ENCODE results near the gene TRAF3IP1.
"Not testable (repeated sequence)": the region's sequence is repeated elsewhere in the genome, so short reads cannot be mapped to it uniquely, and the experiment has no call there.

TRAF3IP1 gene

DNA sequence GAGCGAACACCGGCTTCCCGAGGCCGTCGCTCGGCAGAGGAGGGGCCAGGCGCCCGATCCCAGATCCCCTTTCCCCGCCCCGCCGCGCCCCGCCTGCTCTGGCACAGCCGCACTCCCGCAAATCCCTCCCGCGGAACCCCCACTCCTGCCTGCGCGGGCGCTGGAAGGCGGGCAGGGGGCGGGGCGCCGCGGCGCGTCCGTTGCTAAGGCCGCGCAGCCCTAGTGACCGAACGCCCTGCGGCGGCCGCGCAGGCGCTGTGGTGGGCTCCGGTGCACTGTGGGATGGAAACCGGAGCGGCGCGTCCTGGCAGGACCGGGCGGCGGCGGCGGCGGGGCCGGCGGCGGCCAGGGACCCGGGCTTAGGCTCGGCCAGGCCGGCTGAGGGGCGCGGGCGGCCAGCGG is at the start of gene TRAF3IP1:
TRAF3IP1 (plus strand) TSS at position 273 of the 402 bp plus-strand sequence. CDS start 145 bp downstream, outside the sequence.
- DNase-seq (ENCODE audit: insufficient read length, low spot score) (peak; percentile 99), FAIRE-seq (peak; percentile 60)

DNA sequence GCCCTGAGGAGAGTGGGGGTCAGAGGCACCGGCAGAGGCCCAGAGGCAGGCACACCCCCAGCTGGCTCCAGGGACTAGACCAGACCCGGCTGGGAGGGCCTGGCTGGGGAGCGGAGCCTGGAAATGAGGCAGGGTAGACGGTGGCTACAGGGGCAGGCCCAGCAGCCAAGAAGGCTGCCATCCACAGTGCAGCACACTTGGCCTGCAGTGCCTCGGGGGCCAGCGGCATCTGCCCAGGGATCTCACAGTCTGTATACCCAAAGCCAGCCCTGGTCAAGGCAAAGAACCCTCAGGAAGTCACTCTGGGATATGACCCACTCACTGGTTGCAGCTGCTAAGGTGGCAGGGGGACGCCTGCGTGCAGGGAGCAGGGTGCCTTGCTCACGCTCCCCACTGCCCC is 49.7 kb upstream of the TRAF3IP1 start:
- FAIRE-seq (no peak), DNase-seq (ENCODE audit: insufficient read length, low spot score) (no peak)

DNA sequence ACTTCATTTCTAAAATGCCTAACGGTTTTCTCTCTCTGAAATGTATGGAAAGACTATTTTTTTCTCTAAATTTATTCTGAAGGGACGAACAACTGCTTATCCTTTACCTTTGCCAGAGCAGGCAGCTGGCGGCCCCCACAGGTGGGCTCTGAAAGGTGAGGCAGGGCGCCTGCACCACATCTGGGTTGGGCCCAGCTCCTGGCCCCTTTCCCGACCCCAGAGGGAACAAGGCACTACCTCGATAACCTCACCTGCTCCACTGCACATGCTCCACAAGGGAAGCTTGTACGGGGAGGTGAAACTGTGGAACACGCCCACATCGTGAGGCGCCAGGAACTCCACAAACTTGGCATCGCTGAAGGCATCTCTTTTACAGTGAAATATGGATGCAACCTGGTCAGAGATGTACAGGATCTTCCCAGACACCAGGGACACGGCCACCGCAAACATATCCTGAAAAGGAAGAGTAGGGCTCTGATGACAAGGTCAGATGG is 49.2 kb upstream of the TRAF3IP1 start:
- no peak for FAIRE-seq
- DNase-seq (ENCODE audit: insufficient read length, low spot score): no peak

- FAIRE-seq; DNase-seq (ENCODE audit: insufficient read length, low spot score): not testable (repeated sequence)
Observed at GRCh38 chr2:238271686-238272085, 48.6 kb upstream of the TRAF3IP1 start.

DNA sequence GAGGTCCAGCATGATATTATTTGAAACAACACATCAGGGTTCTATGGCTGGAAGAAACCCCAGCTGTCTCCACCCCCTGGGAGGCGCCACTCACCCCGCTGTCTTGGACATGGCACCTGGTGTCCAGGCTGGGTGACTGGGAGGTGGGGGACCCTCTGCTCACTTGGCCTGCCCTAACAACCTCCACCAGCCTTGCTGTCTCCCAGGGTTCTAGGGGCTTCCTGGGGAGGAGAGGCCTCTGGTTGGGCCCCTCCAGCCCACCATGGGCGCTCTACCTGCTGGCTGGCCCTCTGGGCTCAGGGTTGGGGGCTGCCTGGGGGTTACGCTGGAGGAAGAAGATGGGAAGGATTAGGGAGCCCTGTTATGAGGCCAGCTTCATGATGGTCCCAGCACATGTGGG is 48.2 kb upstream of the TRAF3IP1 start:
- no peak for DNase-seq (ENCODE audit: insufficient read length, low spot score)
- FAIRE-seq: no peak

- FAIRE-seq; DNase-seq (ENCODE audit: insufficient read length, low spot score): not testable (repeated sequence)
Observed at GRCh38 chr2:238273433-238273832, 46.9 kb upstream of the TRAF3IP1 start.

DNA sequence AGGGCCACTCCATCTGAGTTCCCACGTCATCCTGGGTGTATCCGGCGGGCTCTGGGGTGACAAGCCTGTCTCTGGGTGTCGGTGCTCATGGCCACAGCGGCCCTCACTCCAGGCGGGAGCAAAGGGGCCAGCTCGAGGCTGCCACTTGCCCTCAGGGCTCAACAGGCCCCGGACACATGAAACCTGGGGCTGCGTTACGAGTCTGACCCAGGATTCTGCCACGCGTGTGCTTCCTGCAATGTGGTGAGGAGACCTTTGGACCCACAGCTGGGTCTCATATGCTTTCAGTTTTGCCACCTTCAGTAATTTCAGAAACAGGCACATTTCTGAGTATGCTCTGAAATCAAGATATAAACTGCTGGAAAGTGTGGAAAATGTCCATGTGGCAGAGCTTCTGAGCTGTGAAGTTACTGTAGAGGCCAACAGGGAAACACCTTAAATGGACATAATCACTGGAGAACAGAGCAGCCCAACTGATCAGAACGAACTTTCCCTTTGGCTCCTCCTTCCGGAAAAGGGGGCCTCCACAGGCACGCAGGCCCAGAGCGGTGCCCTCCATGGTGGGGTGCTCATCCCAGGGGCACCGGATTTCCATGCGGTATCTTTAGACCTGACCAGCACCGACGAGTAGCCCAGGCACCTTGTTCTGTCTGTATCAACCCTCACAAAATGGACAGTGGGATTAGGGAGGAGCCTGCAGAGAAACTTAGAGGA is 46.0 kb upstream of the TRAF3IP1 start:
- DNase-seq (ENCODE audit: insufficient read length, low spot score) (no peak), FAIRE-seq (no peak)

- DNase-seq (ENCODE audit: insufficient read length, low spot score) (no peak), FAIRE-seq (no peak)
Observed at GRCh38 chr2:238277695-238278094, 42.6 kb upstream of the TRAF3IP1 start.

GRCh38 chr2:238278626-238279323 is 41.5 kb upstream of the TRAF3IP1 start:
- no peak for DNase-seq (ENCODE audit: insufficient read length, low spot score)
- no peak for FAIRE-seq

GRCh38 chr2:238279324-238279682 is 41.0 kb upstream of the TRAF3IP1 start:
- no peak for DNase-seq (ENCODE audit: insufficient read length, low spot score)
- FAIRE-seq: no peak

- DNase-seq (ENCODE audit: insufficient read length, low spot score) (no peak), FAIRE-seq (no peak)
Observed at GRCh38 chr2:238280083-238280825, 40.1 kb upstream of the TRAF3IP1 start.

DNA sequence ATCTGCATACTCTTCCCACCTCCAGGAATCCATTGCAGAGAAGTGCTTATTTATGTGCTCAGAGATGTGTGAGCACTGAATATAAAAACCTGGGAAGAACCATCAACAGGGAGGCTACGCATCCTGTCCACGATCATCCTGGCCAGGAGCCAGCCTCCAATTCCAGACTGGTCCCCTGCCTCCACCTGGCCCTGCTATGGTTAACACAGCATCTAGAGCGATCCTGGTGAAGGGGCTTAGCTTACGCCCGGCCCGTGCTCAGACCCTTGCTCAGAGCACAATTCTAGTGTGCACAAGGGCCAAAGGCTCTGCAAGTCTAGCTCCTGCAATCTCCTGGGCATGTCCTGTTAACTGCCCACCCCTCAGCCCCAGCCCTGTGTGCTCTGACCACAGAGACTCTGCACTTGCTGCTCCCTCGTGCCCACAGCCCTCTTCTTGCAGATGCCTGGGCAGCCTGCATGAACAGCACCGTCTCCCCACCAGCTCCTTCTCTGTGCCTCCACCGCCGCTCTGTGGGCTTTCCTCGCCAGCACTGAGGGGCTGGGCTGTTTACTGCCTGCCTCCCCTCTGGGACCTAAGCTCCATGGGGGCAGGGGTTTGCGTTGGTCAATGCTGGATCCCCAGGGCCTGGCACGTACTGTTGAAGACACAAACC is 38.4 kb upstream of the TRAF3IP1 start:
- no peak for DNase-seq (ENCODE audit: insufficient read length, low spot score)
- no peak for FAIRE-seq

GRCh38 chr2:238282861-238283738 is 37.2 kb upstream of the TRAF3IP1 start:
- FAIRE-seq: no peak

GRCh38 chr2:238284802-238285515 is 35.4 kb upstream of the TRAF3IP1 start:
- FAIRE-seq (no peak), DNase-seq (ENCODE audit: insufficient read length, low spot score) (no peak)

More at GRCh38 chr2:238282861-238283738, 37.2 kb upstream of the TRAF3IP1 start:
- DNase-seq (ENCODE audit: insufficient read length, low spot score): no peak

DNA sequence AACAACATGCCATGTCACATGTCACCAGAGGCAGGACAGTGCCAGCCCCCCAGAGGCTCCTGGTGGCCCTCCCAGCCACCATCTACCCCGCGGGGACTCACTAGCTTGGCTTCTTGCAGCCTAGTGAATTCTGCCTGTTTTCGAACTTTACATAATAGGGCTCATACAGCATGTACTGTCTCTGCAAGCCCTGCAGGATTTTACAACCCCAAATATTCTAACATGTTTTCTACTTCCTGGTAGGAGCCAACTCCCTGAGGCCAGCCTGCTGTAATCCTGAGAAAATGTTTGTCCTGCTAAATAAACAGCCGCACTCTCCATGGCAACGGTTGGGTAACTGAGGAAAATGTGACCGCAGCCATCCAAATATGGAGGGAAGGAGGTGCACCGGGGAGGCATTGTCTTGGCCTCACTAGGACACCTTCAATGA is 34.6 kb upstream of the TRAF3IP1 start:
- no peak for FAIRE-seq
- DNase-seq (ENCODE audit: insufficient read length, low spot score): no peak

DNA sequence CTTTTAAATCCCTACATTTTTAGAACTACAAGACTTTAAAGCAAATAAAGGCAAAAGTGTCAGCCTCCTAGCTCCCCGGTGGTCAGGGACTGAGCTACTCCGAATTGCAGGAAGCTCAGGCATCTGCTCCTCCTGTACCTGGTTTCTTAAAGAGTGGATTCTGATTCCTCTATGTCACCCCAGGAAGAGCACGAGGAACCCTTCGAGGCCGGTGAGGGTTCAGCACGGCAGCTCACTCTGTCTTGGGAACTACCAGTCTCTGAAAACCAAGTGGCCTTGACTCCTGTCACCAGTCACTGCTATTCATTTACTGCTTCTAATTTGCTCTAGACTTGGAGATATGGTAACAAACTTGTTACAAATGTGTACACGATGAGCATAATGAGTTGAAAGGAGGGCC is 34.2 kb upstream of the TRAF3IP1 start:
- DNase-seq (ENCODE audit: insufficient read length, low spot score): no peak
- no peak for FAIRE-seq

DNA sequence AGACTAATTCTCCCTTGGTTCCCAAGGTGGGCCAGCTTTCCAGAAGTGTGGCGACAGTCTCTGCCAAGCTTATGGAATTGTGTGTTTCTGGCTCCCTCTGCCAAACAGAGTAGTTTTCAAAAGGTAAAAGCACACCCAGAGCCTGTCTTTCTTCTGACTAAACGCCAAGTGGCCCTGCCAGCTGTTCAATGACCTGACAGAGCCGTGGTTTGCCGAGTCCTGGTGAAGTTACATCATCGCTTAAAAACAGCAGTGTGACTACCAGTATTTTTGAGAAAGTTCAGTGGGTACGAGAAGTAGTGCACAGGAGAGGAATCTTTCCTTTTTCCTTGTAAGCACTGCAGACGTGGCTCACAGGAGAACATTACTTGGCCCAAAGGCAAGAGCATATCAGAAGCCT is 33.8 kb upstream of the TRAF3IP1 start:
- FAIRE-seq: no peak
- DNase-seq (ENCODE audit: insufficient read length, low spot score): no peak

GRCh38 chr2:238286987-238287736 is 33.2 kb upstream of the TRAF3IP1 start:
- no peak for FAIRE-seq
- DNase-seq (ENCODE audit: insufficient read length, low spot score): no peak

Data from GM19239 (cell line).